HG03378 (cell line): ENCODE results near the gene NINJ2.

Source experiments
- ATAC-seq: cut with Tn5 transposase; IDR thresholded peaks from one replicate; pipeline ENCODE4 v1.9.1; 2021; ENCODE audit warnings: mild to moderate bottlenecking, moderate library complexity; ENCODE audit not compliant: unreplicated experiment

NINJ2 gene

GRCh38 chr12:553216-554000, 109.8 kb downstream of the NINJ2 start:
- no peak for ATAC-seq

GRCh38 chr12:552466-552865, 110.8 kb downstream of the NINJ2 start:
- ATAC-seq, result no peak

GRCh38 chr12:550473-551260, 112.6 kb downstream of the NINJ2 start:
- no peak for ATAC-seq

GRCh38 chr12:549476-550082, 113.7 kb downstream of the NINJ2 start:
- no peak for ATAC-seq

- ATAC-seq, result no peak
Observed at GRCh38 chr12:547883-548470, 115.3 kb downstream of the NINJ2 start.

- no peak for ATAC-seq
Observed at GRCh38 chr12:546920-547845, 116.1 kb downstream of the NINJ2 start.

- ATAC-seq, result no peak
Observed at GRCh38 chr12:546265-546919, 116.9 kb downstream of the NINJ2 start.

GRCh38 chr12:545835-546234, 117.4 kb downstream of the NINJ2 start:
- ATAC-seq, result no peak

- ATAC-seq, result no peak
Observed at GRCh38 chr12:544941-545635, 118.2 kb downstream of the NINJ2 start.

- ATAC-seq, result no peak
Observed at GRCh38 chr12:544142-544541, 119.1 kb downstream of the NINJ2 start.

GRCh38 chr12:543114-543451, 120.2 kb downstream of the NINJ2 start:
- no peak for ATAC-seq

- ATAC-seq, result no peak
Observed at GRCh38 chr12:542395-543113, 120.7 kb downstream of the NINJ2 start.

GRCh38 chr12:541676-542324, 121.4 kb downstream of the NINJ2 start:
- no peak for ATAC-seq

GRCh38 chr12:539540-540310, 123.5 kb downstream of the NINJ2 start:
- ATAC-seq, result no peak

- no peak for ATAC-seq
Observed at GRCh38 chr12:538731-539539, 124.3 kb downstream of the NINJ2 start.

- no peak for ATAC-seq
Observed at GRCh38 chr12:537772-538171, 125.5 kb downstream of the NINJ2 start.
